Measurements from ENCODE around the gene CST2.
"Not testable (repeated sequence)": the region's sequence is repeated elsewhere in the genome, so short reads cannot be mapped to it uniquely, and the experiment has no call there.

Gene CST2

GRCh38 chr20:23869520-23869919 is 43.0 kb upstream of the CST2 start:
- no peak overlapping the region for H3K4me3 ChIP-seq (replicated peaks in 1 of 2; ENCODE audit: low read depth in 2 of 2, low read length in 2 of 2)
- DNase-seq (ENCODE audit: low read depth in 2 of 2) = no peak
- TF ChIP-seq, protein P1, sequence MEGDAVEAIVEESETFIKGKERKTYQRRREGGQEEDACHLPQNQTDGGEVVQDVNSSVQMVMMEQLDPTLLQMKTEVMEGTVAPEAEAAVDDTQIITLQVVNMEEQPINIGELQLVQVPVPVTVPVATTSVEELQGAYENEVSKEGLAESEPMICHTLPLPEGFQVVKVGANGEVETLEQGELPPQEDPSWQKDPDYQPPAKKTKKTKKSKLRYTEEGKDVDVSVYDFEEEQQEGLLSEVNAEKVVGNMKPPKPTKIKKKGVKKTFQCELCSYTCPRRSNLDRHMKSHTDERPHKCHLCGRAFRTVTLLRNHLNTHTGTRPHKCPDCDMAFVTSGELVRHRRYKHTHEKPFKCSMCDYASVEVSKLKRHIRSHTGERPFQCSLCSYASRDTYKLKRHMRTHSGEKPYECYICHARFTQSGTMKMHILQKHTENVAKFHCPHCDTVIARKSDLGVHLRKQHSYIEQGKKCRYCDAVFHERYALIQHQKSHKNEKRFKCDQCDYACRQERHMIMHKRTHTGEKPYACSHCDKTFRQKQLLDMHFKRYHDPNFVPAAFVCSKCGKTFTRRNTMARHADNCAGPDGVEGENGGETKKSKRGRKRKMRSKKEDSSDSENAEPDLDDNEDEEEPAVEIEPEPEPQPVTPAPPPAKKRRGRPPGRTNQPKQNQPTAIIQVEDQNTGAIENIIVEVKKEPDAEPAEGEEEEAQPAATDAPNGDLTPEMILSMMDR (IDR thresholded peaks at IDR 0.05; ENCODE audit: low read depth, low read length) = no peak

DNA sequence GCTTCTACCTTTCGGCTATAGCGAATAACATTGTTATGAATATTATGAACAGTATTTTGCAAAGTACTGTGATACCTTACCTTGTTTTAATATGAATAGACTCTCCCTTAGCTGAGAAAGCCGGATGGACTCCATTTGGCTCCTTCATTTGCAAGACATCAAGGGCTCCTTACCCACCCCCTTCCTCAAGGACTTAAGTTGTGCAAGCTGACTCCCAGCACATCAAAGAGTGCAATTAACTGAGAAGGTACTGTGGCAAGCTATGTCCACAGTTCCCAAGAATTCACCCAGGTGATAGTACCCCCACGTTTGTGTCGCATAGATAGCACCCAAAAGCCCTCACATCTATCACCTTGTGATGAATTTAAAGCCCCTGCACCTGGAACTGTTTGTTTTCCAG is 41.8 kb upstream of the CST2 start:
- no peak overlapping the region for H3K4me3 ChIP-seq (replicated peaks in 1 of 2; ENCODE audit: low read depth in 2 of 2, low read length in 2 of 2)
- no peak for DNase-seq (ENCODE audit: low read depth in 2 of 2)
- TF ChIP-seq, protein P1 (IDR thresholded peaks at IDR 0.05; ENCODE audit: low read depth, low read length) = no peak

DNA sequence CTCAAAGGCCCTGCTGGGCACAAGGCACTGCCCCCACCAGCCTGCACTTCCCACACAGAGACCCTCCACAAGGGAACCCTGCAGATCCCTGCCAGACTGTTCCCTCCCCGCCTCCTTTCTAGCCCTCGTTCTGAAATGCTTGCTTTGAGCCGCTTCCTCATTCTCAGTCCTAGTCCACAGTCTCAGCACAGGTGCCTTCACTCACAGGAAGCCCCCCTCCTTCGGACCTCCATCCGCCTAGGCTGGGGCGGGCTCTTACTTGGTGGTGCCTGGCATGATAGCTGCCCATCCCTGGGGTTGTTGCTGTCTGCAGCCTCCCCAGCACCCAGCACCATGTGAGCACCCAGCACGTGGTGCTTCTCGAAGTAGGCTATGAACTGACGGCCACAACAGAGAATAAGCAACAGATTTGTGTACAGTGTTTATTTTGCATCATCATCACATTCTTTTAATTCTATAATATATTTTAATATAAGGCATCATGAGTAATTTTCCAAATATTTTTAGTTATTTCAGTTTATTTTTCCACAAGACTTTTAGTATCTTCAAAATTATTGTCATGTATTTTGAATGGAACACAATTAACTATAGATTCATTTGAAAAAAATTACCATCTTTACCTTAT is 40.7 kb upstream of the CST2 start:
- no peak overlapping the region for H3K4me3 ChIP-seq (replicated peaks in 1 of 2; ENCODE audit: low read depth in 2 of 2, low read length in 2 of 2)
- DNase-seq (ENCODE audit: low read depth in 2 of 2) = no peak
- TF ChIP-seq, protein P1 (IDR thresholded peaks at IDR 0.05; ENCODE audit: low read depth, low read length) = no peak

GRCh38 chr20:23860771-23861170 is 34.2 kb upstream of the CST2 start:
- not testable (repeated sequence) for DNase-seq (ENCODE audit: low read depth in 2 of 2); H3K4me3 ChIP-seq (replicated peaks in 1 of 2; ENCODE audit: low read depth in 2 of 2, low read length in 2 of 2)

DNA sequence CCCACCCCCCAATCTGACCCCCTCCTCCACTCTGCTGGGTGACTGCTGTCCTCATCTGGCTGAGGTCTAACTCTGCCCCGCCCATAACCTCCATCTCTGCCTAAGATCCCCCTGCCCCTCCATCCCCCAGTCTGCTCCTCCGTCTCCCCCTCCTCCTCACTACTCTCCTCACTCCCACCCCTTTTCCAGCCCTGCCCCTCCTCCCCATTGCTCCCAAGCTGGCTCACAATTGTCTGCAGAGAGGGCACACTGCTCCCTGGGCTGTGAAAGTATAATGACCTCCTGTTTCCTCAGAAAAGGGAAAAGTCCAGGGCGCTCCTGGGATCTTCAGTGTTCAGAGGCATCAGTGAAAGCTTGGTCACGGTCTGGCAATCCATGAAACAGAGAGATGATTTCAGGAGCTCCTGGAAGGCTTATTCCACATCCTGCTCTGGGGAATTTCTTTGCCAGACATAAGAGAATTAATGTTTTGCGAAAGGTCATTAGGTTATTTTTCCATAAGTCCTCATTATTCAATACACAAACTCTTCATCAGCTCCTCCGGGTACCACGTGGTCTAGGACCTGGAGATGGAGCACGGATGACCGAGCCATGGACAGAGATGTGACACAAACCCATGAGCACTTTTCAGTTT is 31.6 kb upstream of the CST2 start:
- TF ChIP-seq, protein P1 (IDR thresholded peaks at IDR 0.05; ENCODE audit: low read depth, low read length) = no peak
- DNase-seq (ENCODE audit: low read depth in 2 of 2) = no peak
- no peak overlapping the region for H3K4me3 ChIP-seq (replicated peaks in 1 of 2; ENCODE audit: low read depth in 2 of 2, low read length in 2 of 2)

DNA sequence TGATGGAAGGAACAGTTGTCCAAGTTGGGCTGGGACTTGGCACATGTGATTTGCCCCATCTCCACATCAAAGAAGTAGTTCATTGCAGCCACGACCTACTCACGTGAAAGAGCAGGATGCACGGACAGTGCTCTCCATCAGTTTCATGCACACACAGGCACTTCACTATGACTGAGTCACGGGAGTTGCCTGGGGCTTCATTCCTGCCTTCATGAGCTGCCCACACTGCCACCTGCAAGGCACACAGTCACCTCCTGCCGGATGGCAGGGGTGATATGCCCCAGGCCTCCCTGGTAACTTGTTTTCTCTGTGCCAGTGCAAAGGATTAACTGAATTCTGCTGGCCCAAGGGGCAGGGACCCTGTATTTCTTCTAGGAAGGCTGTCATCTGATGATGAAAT is 30.2 kb upstream of the CST2 start:
- TF ChIP-seq, protein P1 (IDR thresholded peaks at IDR 0.05; ENCODE audit: low read depth, low read length) = no peak

GRCh38 chr20:23856226-23856625 is 29.7 kb upstream of the CST2 start:
- DNase-seq (ENCODE audit: low read depth in 2 of 2) = no peak
- H3K4me3 ChIP-seq (replicated peaks in 1 of 2; ENCODE audit: low read depth in 2 of 2, low read length in 2 of 2) = no peak overlapping the region
- TF ChIP-seq, protein P1 (IDR thresholded peaks at IDR 0.05; ENCODE audit: low read depth, low read length) = no peak

More for the DNA sequence above, 30.2 kb upstream of the CST2 start:
- no peak overlapping the region for H3K4me3 ChIP-seq (replicated peaks in 1 of 2; ENCODE audit: low read depth in 2 of 2, low read length in 2 of 2)
- no peak for DNase-seq (ENCODE audit: low read depth in 2 of 2)

All from cardiac fibroblast (primary cell).